SU-DHL-6 (cell line): ENCODE measurements around the gene DSP.

ENCODE experiments used
- H2AFZ ChIP-seq: fragments of 200-600 bp; sonication (generic); 2 replicates; pipeline ENCODE4 v1.6.1; 2014; ENCODE audit warnings: low read depth, mild to moderate bottlenecking, moderate library complexity, mixed read lengths, antibody characterized with exemption, low read length; ENCODE audit not compliant: severe bottlenecking
- H3F3A ChIP-seq: fragments of 200-600 bp; shearing (Covaris generic); 2 replicates; pipeline ENCODE4 v1.6.0; 2016; ENCODE audit warnings: antibody characterized with exemption, mild to moderate bottlenecking; ENCODE audit not compliant: insufficient read depth
- H3K27ac ChIP-seq: fragments of 200-600 bp; sonication (generic); 2 replicates; pipeline ENCODE4 v1.5.1; 2016; ENCODE audit warnings: low read depth, mild to moderate bottlenecking, low read length, moderate library complexity, mixed read lengths
- H3K27me3 ChIP-seq: fragments of 200-600 bp; sonication (generic), shearing (Covaris generic); 2 replicates; pipeline ENCODE4 v1.6.0; 2014; ENCODE audit warnings: mild to moderate bottlenecking, low read length
- H3K36me3 ChIP-seq: fragments of 200-600 bp; sonication (generic); 2 replicates; pipeline ENCODE4 v1.6.1; 2014; ENCODE audit warnings: mild to moderate bottlenecking, low read length, mixed read lengths
- H3K4me2 ChIP-seq: fragments of 300-600, 200-600 bp; shearing (Covaris generic), sonication (generic); 2 replicates; pipeline ENCODE4 v1.6.0; 2014; ENCODE audit warnings: low read length, low read depth, mild to moderate bottlenecking; ENCODE audit not compliant: poor library complexity, severe bottlenecking
- H3K4me3 ChIP-seq: fragments of 200-600 bp; sonication (generic); 2 replicates; pipeline ENCODE4 v1.5.1; 2014; ENCODE audit warnings: antibody characterized with exemption, low read length, mild to moderate bottlenecking, mixed read lengths; ENCODE audit not compliant: insufficient read depth, poor library complexity, severe bottlenecking
- H3K79me2 ChIP-seq: fragments of 200-600 bp; sonication (generic); 2 replicates; pipeline ENCODE4 v1.6.1; 2014; ENCODE audit warnings: mild to moderate bottlenecking, low read length, moderate library complexity; ENCODE audit not compliant: insufficient read depth
- H3K9ac ChIP-seq: fragments of 200-600 bp; sonication (generic); 2 replicates; pipeline ENCODE4 v1.7.0; 2014; ENCODE audit warnings: mild to moderate bottlenecking, low read length
- H3K9me2 ChIP-seq: fragments of 200-600 bp; sonication (generic); replicated peaks from 2 replicates; pipeline ENCODE4 v1.6.1; 2014; ENCODE audit warnings: low read length; ENCODE audit not compliant: insufficient read depth
- H3K9me3 ChIP-seq: fragments of 200-600 bp; sonication (generic); 2 replicates; pipeline ENCODE4 v1.6.1; 2014; ENCODE audit warnings: low read length, mixed read lengths; ENCODE audit not compliant: insufficient read depth
- H4K20me1 ChIP-seq: fragments of 200-600 bp; sonication (generic); 2 replicates; pipeline ENCODE4 v1.6.1; 2014; ENCODE audit warnings: low read depth, mild to moderate bottlenecking, antibody characterized with exemption, low read length, moderate library complexity, mixed read lengths
- EZH2phosphoT487 ChIP-seq: fragments of 200-600 bp; sonication (generic), shearing (Covaris generic); conservative IDR thresholded peaks from 2 replicates; pipeline ENCODE4 v1.6.1; 2018; ENCODE audit warnings: mild to moderate bottlenecking, antibody characterized with exemption, low read length, moderate library complexity, mixed read lengths
- TF ChIP-seq, protein P1 (sequence below): fragments of 200-600 bp; sonication (generic); IDR thresholded peaks from one replicate; pipeline ENCODE4 v1.5.1; 2017; ENCODE audit warnings: antibody characterized with exemption, mild to moderate bottlenecking, low read length, moderate library complexity; ENCODE audit not compliant: insufficient read depth, poor library complexity, severe bottlenecking

Gene DSP

DNA sequence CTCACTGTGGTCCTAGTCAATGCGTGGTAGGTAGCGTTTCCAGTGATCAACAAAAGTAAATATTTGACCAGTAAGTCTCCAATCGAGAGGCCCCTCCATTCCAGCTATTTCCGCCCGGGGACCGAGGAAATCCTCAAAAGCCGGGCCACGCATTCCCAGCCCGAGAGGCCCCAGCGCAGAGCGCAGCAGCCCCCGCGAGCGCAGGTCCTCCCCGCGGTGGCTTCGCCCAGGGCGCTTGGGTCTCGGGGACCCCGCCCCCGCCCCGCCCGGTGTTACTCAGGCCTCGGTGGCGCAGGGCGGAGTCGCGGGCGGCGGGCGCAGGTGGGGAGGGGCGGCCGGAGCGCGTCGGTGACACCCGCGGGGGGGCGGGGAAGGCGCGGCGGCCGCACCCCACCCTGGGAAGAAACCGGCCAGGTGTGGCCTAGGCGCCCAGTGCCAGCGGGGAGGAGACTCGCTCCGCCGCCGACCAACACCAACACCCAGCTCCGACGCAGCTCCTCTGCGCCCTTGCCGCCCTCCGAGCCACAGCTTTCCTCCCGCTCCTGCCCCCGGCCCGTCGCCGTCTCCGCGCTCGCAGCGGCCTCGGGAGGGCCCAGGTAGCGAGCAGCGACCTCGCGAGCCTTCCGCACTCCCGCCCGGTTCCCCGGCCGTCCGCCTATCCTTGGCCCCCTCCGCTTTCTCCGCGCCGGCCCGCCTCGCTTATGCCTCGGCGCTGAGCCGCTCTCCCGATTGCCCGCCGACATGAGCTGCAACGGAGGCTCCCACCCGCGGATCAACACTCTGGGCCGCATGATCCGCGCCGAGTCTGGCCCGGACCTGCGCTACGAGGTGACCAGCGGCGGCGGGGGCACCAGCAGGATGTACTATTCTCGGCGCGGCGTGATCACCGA is at the start of gene DSP:
TSS of gene DSP (plus strand) at position 497 of the 890 bp plus-strand sequence. CDS start at position 742, 245 bp downstream.
- Histone ChIP-seq H3K27ac (no peak within 1 kb of the TSS), H3K36me3 (no peaks in the 10 kb centered on the region), H3K9me2 (no peaks in the 10 kb centered on the region), H3K9ac (no peak within 1 kb of the TSS), H3K27me3 (no peaks in the 10 kb centered on the region), H2AFZ (no peak within 1 kb of the TSS), H3K9me3 (no peaks in the 10 kb centered on the region), H3F3A (no peaks in the 10 kb centered on the region), H3K4me2 (no peak within 1 kb of the TSS), H3K4me3 (no peak within 1 kb of the TSS), H4K20me1 (no peaks in the 10 kb centered on the region), H3K79me2 (no peaks in the 10 kb centered on the region)
- TF ChIP-seq, protein P1, sequence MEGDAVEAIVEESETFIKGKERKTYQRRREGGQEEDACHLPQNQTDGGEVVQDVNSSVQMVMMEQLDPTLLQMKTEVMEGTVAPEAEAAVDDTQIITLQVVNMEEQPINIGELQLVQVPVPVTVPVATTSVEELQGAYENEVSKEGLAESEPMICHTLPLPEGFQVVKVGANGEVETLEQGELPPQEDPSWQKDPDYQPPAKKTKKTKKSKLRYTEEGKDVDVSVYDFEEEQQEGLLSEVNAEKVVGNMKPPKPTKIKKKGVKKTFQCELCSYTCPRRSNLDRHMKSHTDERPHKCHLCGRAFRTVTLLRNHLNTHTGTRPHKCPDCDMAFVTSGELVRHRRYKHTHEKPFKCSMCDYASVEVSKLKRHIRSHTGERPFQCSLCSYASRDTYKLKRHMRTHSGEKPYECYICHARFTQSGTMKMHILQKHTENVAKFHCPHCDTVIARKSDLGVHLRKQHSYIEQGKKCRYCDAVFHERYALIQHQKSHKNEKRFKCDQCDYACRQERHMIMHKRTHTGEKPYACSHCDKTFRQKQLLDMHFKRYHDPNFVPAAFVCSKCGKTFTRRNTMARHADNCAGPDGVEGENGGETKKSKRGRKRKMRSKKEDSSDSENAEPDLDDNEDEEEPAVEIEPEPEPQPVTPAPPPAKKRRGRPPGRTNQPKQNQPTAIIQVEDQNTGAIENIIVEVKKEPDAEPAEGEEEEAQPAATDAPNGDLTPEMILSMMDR, result no peak

- no peak overlapping the region for H2AFZ ChIP-seq
- 0 out of 2 replicates have a peak, but pooled peaks cover 4% of the 10 kb centered on the region for H3K27me3 ChIP-seq
- 0 out of 2 replicates have a peak, but pooled peaks cover 10% of the 10 kb centered on the region for H3K9me3 ChIP-seq
- H3K79me2 ChIP-seq, result no peaks in the 10 kb centered on the region
- H3K9me2 ChIP-seq, result no peaks in the 10 kb centered on the region
- no peak overlapping the region for H3K27ac ChIP-seq
- H3F3A ChIP-seq, result no peaks in the 10 kb centered on the region
- TF ChIP-seq, protein P1, result no peak
- no peak for TF ChIP-seq EZH2phosphoT487
- no peak overlapping the region for H3K4me3 ChIP-seq
- no peaks in the 10 kb centered on the region for H3K36me3 ChIP-seq
- H4K20me1 ChIP-seq, result no peaks in the 10 kb centered on the region
- no peak overlapping the region for H3K9ac ChIP-seq
- H3K4me2 ChIP-seq, result no peak overlapping the region
These were observed 47.6 kb upstream of the DSP start for GRCh38 chr6:7493866-7494265.

- Histone ChIP-seq H3K27ac (no peak overlapping the region), H3K9me2 (no peaks in the 10 kb centered on the region), H3K36me3 (no peaks in the 10 kb centered on the region), H3K4me3 (no peak overlapping the region), H3K9ac (no peak overlapping the region), H4K20me1 (no peaks in the 10 kb centered on the region), H3K79me2 (no peaks in the 10 kb centered on the region), H3K4me2 (no peak overlapping the region), H3F3A (no peaks in the 10 kb centered on the region), H3K27me3 (0 out of 2 replicates have a peak, but pooled peaks cover 4% of the 10 kb centered on the region), H3K9me3 (0 out of 2 replicates have a peak, but pooled peaks cover 10% of the 10 kb centered on the region), H2AFZ (no peak overlapping the region)
- TF ChIP-seq EZH2phosphoT487, result no peak
- TF ChIP-seq, protein P1, result no peak
These were observed 46.8 kb upstream of the DSP start for GRCh38 chr6:7494638-7495037.
